Left ventricle myocardium superior (tissue), 1 donor: Measurements from ENCODE around the gene ZBTB32. TPM values are rescaled to one million over a fixed set of nuclear protein-coding genes. Genes with fewer than 3 reads are reported as not detected.
A peak's percentile ranks its signal among the peaks of the same experiment; 100 is the strongest.
"Not testable (repeated sequence)": the region's sequence is repeated elsewhere in the genome, so short reads cannot be mapped to it uniquely, and the experiment has no call there.

ENCODE experiments used
- ATAC-seq: fragments of 200-7000 bp; cut with Tn5 transposase; one replicate; pipeline ENCODE4 v1.9.1; 2020; ENCODE audit warnings: mild to moderate bottlenecking, moderate library complexity
- DNase-seq: peaks from one replicate; pipeline ENCODE4 v3.0.0-alpha.2; 2020
- intact Hi-C: fragments of 100-400 bp; cut with micrococcal nuclease; formaldehyde crosslinking; loops from one replicate; pipeline ENCODE4 v1.11.0; 2022
- total RNA-seq: library from RNA; stranded (reverse); fragmentation: NEBNext Ultra II Directional; extraction: Animal tissue kit (Norgen Biotek cat#: 25700); gene quantifications from one replicate; pipeline ENCODE4 v1.2.1, GENCODE V29; 2021
- donor health status: DM: no; HTN: yes; CAD: no; lungs with severe emphysema.

Gene ZBTB32
- total RNA-seq, 1 donor from 2014 or later, result not detected

DNA sequence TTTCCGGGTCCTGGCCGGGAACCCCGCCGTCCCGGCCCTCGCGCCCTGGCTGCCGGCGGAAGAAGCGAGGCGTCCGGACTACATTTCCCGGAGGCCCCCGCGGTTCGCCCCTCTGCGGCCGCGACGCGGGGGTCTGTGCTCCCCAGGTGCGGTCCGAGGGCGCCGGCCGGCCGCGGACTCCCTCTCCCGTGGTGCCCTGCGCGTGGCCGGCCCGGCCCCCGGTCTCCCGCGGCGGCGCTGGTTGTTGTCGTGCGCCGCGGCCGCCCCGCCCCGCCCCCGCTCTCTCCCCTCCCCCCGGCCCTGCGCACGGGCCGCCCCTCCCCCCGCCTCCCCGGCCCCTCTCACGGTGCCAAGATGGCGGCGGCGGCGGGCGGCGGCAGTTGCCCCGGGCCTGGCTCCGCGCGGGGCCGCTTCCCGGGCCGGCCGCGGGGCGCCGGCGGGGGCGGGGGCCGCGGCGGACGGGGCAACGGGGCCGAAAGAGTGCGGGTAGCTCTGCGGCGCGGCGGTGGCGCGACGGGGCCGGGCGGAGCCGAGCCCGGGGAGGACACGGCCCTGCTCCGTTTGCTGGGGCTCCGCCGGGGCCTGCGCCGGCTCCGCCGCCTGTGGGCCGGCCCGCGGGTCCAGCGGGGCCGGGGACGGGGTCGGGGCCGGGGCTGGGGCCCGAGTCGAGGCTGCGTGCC lies 13.4 kb downstream of the ZBTB32 start, which contains the start of gene KMT2B:
KMT2B (plus strand) TSS at position 339 of the 680 bp plus-strand sequence; CDS start at position 355, 16 bp downstream.
- intact Hi-C loops, result no loop called here
- ATAC-seq, result peak; percentile 80
- DNase-seq, result no peak

DNA sequence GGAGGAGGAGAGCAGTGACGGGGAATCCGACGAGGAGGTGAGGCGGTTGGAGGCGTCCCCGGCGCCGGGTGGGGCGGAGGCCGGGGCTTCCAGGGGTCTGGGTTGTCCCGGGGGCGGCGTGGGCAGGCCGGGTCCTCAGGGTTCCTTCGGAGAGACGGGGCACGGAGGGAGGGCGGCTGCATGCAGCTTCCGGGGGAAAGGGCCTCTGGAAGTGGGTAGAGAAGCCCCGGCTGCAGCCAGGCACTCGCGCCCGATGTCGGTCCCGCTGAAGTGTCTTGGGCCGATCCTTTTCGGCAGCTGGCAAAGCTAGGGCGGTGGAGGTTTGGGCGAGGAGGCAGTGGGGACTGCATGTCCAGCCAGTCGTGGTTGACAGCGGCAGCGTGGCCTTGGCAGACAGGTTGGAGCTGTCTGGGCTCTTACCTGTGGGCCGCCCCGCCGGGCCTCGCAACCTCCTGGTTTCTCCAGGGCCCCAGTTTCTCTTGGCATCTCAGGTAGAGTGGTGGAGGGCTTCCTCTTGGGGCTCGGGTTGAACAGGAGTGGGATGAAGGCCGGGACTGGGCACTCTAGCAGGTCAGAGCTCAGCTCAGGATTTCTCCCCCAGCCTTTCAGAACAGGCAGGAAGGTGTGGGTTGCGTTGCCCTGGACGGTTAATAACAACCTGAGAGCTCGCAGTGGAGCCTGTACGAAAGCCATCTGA lies 14.1 kb downstream of the ZBTB32 start:
- ATAC-seq (no peak), DNase-seq (peak; percentile 56)
- intact Hi-C loops, result no loop called here

DNA sequence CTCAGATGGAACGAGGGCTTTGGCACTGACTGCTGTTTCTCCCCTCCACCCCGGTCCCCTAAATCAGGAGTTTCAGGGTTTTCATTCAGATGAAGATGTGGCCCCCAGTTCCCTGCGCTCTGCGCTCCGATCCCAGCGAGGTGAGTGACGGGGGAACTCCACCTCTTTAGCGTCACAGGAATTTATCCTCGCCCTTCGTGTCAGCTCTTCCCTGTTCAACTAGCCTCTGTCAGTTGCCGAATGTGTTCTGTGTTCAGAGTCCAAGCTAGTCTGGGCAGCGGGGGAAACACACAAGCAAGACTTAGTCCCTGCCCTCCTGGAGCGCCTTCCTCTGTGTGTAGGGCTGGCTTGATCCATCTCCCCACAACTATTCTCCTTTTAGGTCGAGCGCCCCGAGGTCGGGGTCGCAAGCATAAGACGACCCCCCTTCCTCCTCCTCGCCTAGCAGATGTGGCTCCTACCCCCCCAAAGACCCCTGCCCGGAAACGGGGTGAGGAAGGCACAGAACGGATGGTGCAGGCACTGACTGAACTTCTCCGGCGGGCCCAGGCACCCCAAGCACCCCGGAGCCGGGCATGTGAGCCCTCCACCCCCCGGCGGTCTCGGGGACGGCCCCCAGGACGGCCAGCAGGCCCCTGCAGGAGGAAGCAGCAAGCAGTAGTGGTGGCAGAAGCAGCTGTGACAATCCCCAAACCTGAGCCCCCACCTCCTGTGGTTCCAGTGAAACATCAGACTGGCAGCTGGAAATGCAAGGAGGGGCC lies 15.2 kb downstream of the ZBTB32 start:
- DNase-seq (peak; percentile 36), ATAC-seq (no peak)
- intact Hi-C loops, result no loop called here

DNA sequence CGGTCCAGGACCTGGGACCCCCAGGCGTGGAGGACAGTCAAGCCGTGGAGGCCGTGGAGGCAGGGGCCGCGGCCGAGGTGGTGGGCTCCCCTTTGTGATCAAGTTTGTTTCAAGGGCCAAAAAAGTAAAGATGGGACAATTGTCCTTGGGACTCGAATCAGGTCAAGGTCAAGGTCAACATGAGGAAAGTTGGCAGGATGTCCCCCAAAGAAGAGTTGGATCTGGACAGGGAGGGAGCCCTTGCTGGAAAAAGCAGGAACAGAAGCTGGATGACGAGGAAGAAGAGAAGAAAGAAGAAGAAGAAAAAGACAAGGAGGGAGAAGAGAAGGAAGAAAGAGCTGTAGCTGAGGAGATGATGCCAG lies 15.8 kb downstream of the ZBTB32 start:
- intact Hi-C loops, result no loop called here
- DNase-seq (no peak), ATAC-seq (no peak)

DNA sequence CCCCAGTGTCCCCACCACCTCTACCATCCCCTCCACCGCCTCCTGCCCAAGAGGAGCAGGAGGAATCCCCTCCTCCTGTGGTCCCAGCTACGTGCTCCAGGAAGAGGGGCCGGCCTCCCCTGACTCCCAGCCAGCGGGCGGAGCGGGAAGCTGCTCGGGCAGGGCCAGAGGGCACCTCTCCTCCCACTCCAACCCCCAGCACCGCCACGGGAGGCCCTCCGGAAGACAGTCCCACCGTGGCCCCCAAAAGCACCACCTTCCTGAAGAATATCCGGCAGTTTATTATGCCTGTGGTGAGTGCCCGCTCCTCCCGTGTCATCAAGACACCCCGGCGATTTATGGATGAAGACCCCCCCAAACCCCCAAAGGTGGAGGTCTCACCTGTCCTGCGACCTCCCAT lies 16.3 kb downstream of the ZBTB32 start:
- ATAC-seq (no peak), DNase-seq (no peak)
- intact Hi-C loops, result no loop called here

DNA sequence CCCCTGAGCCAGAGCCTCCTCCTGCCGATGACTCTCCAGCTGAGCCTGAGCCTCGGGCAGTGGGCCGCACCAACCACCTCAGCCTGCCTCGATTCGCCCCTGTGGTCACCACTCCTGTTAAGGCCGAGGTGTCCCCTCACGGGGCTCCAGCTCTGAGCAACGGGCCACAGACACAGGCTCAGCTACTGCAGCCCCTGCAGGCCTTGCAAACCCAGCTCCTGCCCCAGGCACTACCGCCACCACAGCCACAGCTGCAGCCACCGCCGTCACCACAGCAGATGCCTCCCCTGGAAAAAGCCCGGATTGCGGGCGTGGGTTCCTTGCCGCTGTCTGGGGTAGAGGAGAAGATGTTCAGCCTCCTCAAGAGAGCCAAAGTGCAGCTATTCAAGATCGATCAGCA lies 17.0 kb downstream of the ZBTB32 start:
- intact Hi-C loops, result no loop called here
- ATAC-seq, result no peak
- no peak for DNase-seq

DNA sequence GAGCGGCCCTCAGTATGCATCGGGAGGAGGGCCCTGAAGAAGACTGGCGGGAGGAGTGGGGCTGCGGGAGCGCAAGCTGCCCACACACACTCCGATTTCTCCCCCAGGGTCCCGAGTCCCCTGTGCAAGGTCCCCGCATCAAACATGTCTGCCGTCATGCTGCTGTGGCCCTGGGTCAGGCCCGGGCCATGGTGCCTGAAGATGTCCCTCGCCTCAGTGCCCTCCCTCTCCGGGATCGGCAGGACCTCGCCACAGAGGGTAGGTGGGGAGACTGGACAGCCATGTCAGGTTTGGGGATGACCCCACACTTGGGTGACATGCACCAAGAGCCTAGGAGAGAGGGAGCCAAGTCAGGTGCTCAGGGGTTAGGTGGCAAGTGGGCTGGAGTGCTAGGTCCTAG lies 18.1 kb downstream of the ZBTB32 start:
- ATAC-seq, result no peak
- intact Hi-C loops, result no loop called here
- DNase-seq, result no peak

DNA sequence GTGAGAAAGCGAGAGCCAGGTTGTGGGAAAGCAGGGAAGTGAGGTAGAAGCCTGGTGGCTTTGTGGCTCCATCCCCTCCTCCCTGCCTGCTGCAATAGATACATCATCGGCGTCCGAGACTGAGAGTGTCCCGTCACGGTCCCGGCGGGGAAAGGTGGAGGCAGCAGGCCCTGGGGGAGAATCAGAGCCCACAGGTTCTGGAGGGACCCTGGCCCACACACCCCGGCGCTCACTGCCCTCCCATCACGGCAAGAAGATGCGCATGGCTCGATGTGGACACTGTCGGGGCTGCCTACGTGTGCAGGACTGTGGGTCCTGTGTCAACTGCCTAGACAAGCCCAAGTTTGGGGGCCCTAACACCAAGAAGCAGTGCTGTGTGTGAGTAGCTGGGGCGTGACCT lies 18.5 kb downstream of the ZBTB32 start:
- no peak for DNase-seq
- intact Hi-C loops, result no loop called here

DNA sequence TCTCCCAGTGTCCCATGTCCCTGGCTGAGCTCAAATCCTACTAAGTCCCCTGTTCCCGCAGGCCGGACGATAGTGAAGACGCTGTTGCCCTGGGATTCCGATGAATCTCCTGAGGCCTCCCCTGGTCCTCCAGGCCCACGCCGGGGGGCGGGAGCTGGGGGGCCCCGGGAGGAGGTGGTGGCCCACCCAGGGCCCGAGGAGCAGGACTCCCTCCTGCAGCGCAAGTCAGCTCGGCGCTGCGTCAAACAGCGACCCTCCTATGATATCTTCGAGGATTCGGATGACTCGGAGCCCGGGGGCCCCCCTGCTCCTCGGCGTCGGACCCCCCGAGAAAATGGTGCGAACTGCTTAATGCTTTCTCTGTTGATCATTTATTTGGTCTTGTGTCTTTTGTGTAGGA lies 19.3 kb downstream of the ZBTB32 start:
- DNase-seq, result no peak
- intact Hi-C loops, result no loop called here
- ATAC-seq, result no peak

More for the DNA sequence above, 18.5 kb downstream of the ZBTB32 start:
- no peak for ATAC-seq

DNA sequence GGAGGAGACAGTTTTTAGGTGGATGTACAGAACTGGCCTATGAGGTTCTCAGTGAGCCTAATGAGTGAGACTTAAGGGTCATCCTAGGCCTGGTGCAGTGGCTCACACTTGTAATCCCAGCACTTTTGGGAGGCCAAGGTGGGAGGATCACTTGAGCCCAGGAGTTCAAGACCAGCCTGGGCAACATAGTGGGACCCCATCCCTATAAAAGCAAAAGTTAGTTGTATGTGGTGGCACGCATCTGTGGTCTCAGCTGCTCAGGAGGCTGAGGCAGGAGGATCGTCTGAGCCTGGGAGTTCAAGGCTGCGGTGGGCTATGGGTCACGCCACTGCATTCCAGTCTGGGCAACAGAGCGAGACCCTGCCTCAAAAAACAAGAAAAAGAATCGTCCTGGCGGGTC lies 19.8 kb downstream of the ZBTB32 start:
- DNase-seq, ATAC-seq, intact Hi-C loops: not testable (repeated sequence)

DNA sequence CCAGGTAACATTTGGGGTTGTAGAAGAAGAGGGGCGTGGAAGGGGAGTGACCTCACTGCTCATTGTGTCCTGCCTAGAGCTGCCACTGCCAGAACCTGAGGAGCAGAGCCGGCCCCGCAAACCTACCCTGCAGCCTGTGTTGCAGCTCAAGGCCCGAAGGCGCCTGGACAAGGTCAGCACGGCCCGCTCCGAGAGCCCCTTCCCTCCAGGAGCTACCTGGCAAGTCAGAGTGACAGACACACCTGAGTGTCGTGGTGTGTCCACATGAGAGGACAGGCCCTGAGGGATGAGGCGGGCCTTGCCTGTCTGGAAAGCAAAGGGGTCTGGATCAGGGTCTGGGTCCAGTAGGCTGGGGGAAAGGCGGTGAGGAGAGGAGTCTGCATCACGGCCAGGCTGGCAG lies 20.2 kb downstream of the ZBTB32 start:
- no peak for DNase-seq
- no peak for ATAC-seq
- intact Hi-C loops, result no loop called here

DNA sequence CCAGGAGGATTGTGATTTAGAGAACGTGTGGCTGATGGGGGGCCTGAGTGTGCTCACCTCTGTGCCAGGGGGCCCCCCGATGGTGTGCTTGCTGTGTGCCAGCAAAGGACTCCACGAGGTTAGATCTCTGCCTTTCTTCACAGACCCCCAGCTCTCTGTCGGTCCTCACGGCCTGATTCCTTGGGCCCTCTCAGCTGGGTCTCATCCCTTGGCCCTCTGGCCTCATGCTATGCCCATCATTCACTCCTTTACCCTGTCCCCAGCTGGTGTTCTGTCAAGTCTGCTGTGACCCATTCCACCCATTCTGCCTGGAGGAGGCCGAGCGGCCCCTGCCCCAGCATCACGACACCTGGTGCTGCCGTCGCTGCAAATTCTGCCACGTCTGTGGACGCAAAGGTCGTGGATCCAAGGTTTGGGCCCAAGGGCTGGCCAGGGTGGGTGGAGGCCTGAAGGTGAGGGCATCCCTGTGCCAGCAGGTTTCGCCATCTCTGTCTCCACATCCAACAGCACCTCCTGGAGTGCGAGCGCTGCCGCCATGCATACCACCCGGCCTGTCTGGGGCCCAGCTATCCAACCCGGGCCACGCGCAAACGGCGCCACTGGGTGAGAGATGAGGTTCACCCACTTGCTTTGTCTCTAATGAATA lies 21.0 kb downstream of the ZBTB32 start:
- intact Hi-C loops, result no loop called here
- DNase-seq (no peak), ATAC-seq (no peak)

DNA sequence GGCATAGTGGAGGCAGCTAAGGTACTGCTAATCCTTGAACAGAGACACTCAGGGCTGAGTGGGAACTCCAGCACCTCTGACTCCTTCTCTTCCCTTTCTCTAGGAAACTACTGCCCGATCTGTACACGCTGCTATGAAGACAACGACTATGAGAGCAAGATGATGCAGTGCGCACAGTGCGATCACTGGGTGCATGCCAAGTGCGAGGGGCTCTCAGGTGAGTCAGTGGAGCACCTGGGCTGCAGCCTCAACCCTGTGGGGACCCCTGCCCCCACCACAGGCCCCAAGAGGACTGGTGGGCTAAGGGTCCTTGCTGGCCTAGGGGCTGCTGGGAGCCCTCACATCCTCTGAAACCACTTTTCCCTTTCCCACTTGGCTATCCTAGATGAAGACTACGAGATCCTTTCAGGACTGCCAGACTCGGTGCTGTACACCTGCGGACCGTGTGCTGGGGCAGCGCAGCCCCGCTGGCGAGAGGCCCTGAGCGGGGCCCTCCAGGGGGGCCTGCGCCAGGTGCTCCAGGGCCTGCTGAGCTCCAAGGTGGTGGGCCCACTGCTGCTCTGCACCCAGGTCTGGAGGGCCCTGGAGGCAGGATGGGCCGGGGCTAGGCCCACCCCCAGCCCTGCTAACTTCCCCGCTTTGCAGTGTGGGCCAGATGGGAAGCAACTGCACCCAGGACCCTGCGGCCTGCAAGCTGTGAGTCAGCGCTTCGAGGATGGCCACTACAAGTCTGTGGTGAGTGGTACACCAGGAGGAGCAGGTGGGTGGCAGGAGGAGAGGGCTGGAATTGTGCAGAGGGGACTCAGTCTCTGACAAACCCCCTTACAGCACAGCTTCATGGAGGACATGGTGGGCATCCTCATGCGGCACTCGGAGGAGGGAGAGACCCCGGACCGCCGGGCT lies 22.9 kb downstream of the ZBTB32 start:
- intact Hi-C loops, result no loop called here
- no peak for ATAC-seq
- no peak for DNase-seq

DNA sequence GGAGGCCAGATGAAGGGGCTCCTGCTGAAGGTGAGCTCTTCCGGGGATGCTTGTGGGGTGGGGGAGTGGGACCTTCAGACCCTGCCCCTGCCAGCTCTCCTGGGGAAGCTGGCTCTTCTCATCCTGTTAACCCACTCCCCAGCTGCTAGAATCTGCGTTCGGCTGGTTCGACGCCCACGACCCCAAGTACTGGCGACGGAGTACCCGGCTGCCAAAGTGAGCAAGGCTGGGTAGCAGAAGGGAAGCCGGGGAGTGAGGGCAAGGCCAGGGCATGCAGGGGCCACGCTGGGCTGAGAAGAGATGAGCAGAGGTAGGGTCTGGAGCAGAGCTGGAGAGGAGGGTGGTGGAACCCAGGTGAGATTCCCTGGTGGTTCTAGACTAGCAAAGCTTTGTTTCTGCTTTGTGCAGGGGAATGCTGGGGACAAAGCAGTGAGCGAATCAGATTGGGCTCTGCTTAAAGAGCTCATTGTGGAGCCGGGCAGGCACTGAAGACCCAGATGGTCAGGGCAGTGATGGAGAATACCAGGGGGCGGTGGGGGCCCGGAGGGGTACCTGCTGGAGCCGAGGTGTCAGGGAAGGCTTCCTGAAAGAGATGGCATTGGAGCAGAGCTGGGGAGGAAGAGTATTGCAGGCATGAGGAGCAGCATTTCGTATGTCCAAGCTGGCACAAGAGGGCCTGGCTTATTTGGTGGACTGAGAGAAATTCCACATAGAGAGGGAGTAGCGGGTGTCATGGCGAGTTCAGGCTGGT lies 23.8 kb downstream of the ZBTB32 start:
- DNase-seq, result no peak
- intact Hi-C loops, result no loop called here
- ATAC-seq, result no peak

DNA sequence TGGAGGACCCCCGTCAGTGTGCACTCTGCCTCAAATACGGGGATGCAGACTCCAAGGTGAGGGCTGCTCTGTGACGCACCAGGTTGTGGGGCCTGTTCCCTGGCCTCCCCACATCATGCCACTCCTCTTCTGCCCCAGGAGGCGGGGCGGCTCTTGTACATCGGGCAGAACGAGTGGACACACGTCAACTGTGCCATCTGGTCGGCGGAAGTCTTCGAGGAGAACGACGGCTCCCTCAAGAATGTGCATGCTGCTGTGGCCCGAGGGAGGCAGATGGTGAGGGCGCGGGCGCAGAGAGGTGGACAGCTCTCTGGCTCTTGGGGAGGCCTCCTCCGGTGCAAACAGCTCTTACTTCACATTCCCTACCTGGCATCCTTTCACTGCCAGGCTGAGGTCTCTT lies 24.7 kb downstream of the ZBTB32 start:
- DNase-seq, result no peak
- ATAC-seq, result no peak
- intact Hi-C loops, result no loop called here

DNA sequence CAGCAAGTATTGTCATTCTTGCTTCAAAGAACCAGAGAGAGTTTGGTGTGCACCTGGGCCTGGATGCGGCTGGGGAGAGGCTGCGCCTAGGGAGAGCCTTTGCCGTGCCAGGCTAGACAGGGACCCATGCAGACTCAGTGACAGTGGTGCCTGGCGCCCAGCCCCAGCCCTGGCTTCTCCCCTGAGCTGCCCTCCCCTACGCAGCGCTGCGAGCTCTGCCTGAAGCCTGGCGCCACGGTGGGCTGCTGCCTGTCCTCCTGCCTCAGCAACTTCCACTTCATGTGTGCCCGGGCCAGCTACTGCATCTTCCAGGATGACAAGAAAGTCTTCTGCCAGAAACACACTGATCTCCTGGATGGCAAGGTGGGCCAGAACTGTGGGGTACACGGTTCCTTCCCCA lies 25.4 kb downstream of the ZBTB32 start:
- ATAC-seq (no peak), DNase-seq (no peak)
- intact Hi-C loops, result no loop called here

DNA sequence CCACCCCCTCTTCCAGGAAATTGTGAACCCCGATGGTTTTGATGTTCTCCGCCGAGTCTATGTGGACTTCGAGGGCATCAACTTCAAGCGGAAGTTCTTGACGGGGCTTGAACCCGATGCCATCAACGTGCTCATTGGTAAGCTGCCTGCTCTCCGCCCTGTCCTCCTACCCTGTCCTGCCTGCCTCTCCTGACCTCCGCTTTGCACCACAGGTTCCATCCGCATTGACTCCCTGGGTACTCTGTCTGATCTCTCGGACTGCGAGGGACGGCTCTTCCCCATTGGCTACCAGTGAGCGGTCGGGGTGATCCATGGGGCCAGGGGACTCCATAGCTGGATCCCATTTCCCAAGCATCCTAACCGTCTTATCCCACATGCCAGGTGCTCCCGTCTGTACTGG lies 26.0 kb downstream of the ZBTB32 start:
- intact Hi-C loops, result no loop called here
- DNase-seq (no peak), ATAC-seq (no peak)

DNA sequence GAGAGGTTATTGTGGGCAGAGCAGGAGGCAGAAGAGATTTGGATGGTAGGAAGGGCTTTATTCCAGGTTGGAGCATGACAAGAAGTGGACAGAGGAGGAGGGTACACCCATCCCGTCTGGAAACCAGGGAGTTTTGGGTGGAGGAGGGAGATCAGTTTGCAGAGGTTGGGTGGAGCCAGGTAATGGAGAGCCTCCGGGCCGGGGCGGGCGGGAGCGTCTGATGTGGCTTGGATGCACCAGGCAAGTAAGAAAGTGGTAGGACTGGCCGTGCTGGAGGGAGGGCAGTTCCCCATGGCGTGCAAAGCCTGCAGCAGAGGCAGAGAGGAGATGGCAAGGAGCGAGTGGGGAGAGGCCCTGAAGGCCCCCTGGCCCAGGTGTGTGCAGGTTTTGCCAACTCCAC lies 27.0 kb downstream of the ZBTB32 start:
- ATAC-seq, result no peak
- no peak for DNase-seq
- intact Hi-C loops, result no loop called here
